Right ventricle myocardium inferior (tissue), 1 donor: ENCODE data around the gene F12. TPM values are rescaled to one million over a fixed set of nuclear protein-coding genes. Genes with fewer than 3 reads are reported as not detected.
"Not testable (repeated sequence)": the region's sequence is repeated elsewhere in the genome, so short reads cannot be mapped to it uniquely, and the experiment has no call there.

Source experiments
- ATAC-seq: fragments of 200-7000 bp; cut with Tn5 transposase; one replicate; pipeline ENCODE4 v1.9.1; 2020; ENCODE audit warnings: mild to moderate bottlenecking, moderate library complexity
- DNase-seq: peaks from one replicate; pipeline ENCODE4 v3.0.0; 2021; ENCODE audit errors: missing footprints
- intact Hi-C: fragments of 100-400 bp; cut with DNase I; formaldehyde crosslinking; loops from one replicate; pipeline ENCODE4 v1.11.0; 2022
- total RNA-seq: library from RNA; stranded (reverse); fragmentation: NEBNext Ultra II Directional; extraction: Animal tissue kit (Norgen Biotek cat#: 25700); gene quantifications from one replicate; pipeline ENCODE4 v1.2.1, GENCODE V29; 2021
- donor health status: DM: no; HTN: yes; CAD: no; lungs with severe emphysema.

F12 gene
- total RNA-seq, 1 donor from 2014 or later: not detected

GRCh38 chr5:177366528-177367322 is 42.6 kb downstream of the F12 start:
- intact Hi-C loops: loop anchor here (5.0 kb wide), 1 partner anchor 64 kb away; the partner anchor contains the start of genes PRELID1 and RAB24

GRCh38 chr5:177365845-177366527 is 43.4 kb downstream of the F12 start:
- intact Hi-C loops: loop anchor here (5.0 kb wide), 1 partner anchor 64 kb away; the partner anchor contains the start of genes PRELID1 and RAB24
- ATAC-seq (no peak), DNase-seq (no peak)

More at GRCh38 chr5:177366528-177367322, 42.6 kb downstream of the F12 start:
- peak; percentile 91 for DNase-seq
- ATAC-seq: peak; percentile 89

GRCh38 chr5:177364159-177364962 is 45.0 kb downstream of the F12 start:
- DNase-seq (no peak), ATAC-seq (no peak)
- intact Hi-C loops: no loop called here

GRCh38 chr5:177363565-177363964 is 45.8 kb downstream of the F12 start:
- intact Hi-C loops: no loop called here
- ATAC-seq (no peak), DNase-seq (no peak)

GRCh38 chr5:177362610-177363507 is 46.5 kb downstream of the F12 start:
- ATAC-seq (peak; percentile 51), DNase-seq (peak; percentile 79)
- intact Hi-C loops: no loop called here

- intact Hi-C loops: no loop called here
- DNase-seq (peak; percentile 26), ATAC-seq (no peak)
These were observed 47.1 kb downstream of the F12 start for GRCh38 chr5:177362292-177362609.

GRCh38 chr5:177361418-177362291 is 47.7 kb downstream of the F12 start:
- ATAC-seq (peak; percentile 6), DNase-seq (peak; percentile 73)
- intact Hi-C loops: no loop called here

GRCh38 chr5:177360740-177361139 is 48.6 kb downstream of the F12 start:
- intact Hi-C loops, DNase-seq, ATAC-seq: not testable (repeated sequence)

- ATAC-seq: no peak
- DNase-seq: no peak
- intact Hi-C loops: no loop called here
These were observed 49.5 kb downstream of the F12 start for GRCh38 chr5:177359860-177360259.

- ATAC-seq (no peak), DNase-seq (no peak)
- intact Hi-C loops: no loop called here
These were observed 49.9 kb downstream of the F12 start for GRCh38 chr5:177359451-177359851.

GRCh38 chr5:177358370-177358819 is 51.0 kb downstream of the F12 start:
- intact Hi-C loops: no loop called here
- DNase-seq (peak; percentile 60), ATAC-seq (peak; percentile 30)

- DNase-seq (peak; percentile 81), ATAC-seq (peak; percentile 62)
- intact Hi-C loops: no loop called here
These were observed 51.7 kb downstream of the F12 start, which contains the start of gene RGS14 for GRCh38 chr5:177357459-177358351. Gene RGS14, plus strand, starts transcription at chr5:177357924. Its CDS starts 101 bp downstream, at chr5:177358025.

- ATAC-seq: no peak
- no peak for DNase-seq
- intact Hi-C loops: no loop called here
These were observed 52.3 kb downstream of the F12 start for GRCh38 chr5:177357146-177357458.

- intact Hi-C loops: no loop called here
- DNase-seq: no peak
- ATAC-seq: no peak
These were observed 52.6 kb downstream of the F12 start for GRCh38 chr5:177356746-177357145.

- ATAC-seq (no peak), DNase-seq (no peak)
- intact Hi-C loops: no loop called here
These were observed 53.5 kb downstream of the F12 start for GRCh38 chr5:177355868-177356168.

GRCh38 chr5:177355162-177355867 is 54.0 kb downstream of the F12 start:
- intact Hi-C loops: no loop called here
- no peak for DNase-seq
- ATAC-seq: no peak
